ENCODE data around the gene C2CD2. TPM values are rescaled to one million over a fixed set of nuclear protein-coding genes. Genes with fewer than 3 reads are reported as not detected.

The C2CD2 gene
- total RNA-seq, 1 experiment from 2014 or later = 50.4 TPM

GRCh38 chr21:41874611-41875010 is 79.2 kb downstream of the C2CD2 start:
- H3K4me1 ChIP-seq (ENCODE audit: insufficient read depth, low read length) = peaks cover 14% of the 10 kb centered on the region
- POLR2A ChIA-PET (ENCODE audit: unreplicated experiment) = no interaction called here
- no TSS peak for BruUV-seq (replicated peaks)
- no peaks in the 10 kb centered on the region for H3F3A ChIP-seq (ENCODE audit: low read length, unreplicated experiment)
- H3K27me3 ChIP-seq (ENCODE audit: low read length) = no peaks in the 10 kb centered on the region
- H3K36me3 ChIP-seq (ENCODE audit: low read depth, low read length) = no peaks in the 10 kb centered on the region
- TF ChIP-seq EZH2phosphoT487 (IDR thresholded peaks at IDR 0.05; ENCODE audit: borderline replicate concordance, low read length) (no peak), CTCF (conservative IDR thresholded peaks at IDR 0.05; ENCODE audit: low read depth, low read length) (no peak), EZH2 (IDR thresholded peaks at IDR 0.05; ENCODE audit: low read length, unreplicated experiment) (no peak)
- no peak overlapping the region for H3K4me2 ChIP-seq (ENCODE audit: low read length)
- intact Hi-C loops (cut with micrococcal nuclease) = no loop called here
- DNase-seq = no peak
- H4K20me1 ChIP-seq (ENCODE audit: low read length) = no peaks in the 10 kb centered on the region
- CTCF ChIA-PET = no interaction called here
- H3K27ac ChIP-seq (ENCODE audit: low read length) = no peak overlapping the region
- H3K9me3 ChIP-seq (ENCODE audit: low read length) = no peaks in the 10 kb centered on the region
- ATAC-seq = no peak
- H3K4me3 ChIP-seq (ENCODE audit: low read length) = no peak overlapping the region
- no peak overlapping the region for H2AFZ ChIP-seq (ENCODE audit: low read length)
- H3K9me2 ChIP-seq (replicated peaks; ENCODE audit: low read length) = no peaks in the 10 kb centered on the region
- no peak overlapping the region for H3K9ac ChIP-seq (ENCODE audit: low read length)
- peaks cover 50% of the 10 kb centered on the region for H3K79me2 ChIP-seq (ENCODE audit: low read length)

GRCh38 chr21:41873426-41873825 is 80.4 kb downstream of the C2CD2 start:
- Histone ChIP-seq H3K4me1 (ENCODE audit: insufficient read depth, low read length) (peaks cover 12% of the 10 kb centered on the region), H3K9ac (ENCODE audit: low read length) (no peak overlapping the region), H3K4me3 (ENCODE audit: low read length) (no peak overlapping the region), H3K9me3 (ENCODE audit: low read length) (no peaks in the 10 kb centered on the region), H3K27me3 (ENCODE audit: low read length) (no peaks in the 10 kb centered on the region), H3F3A (ENCODE audit: low read length, unreplicated experiment) (no peaks in the 10 kb centered on the region), H4K20me1 (ENCODE audit: low read length) (no peaks in the 10 kb centered on the region), H3K4me2 (ENCODE audit: low read length) (no peak overlapping the region), H3K79me2 (ENCODE audit: low read length) (peaks cover 49% of the 10 kb centered on the region), H3K36me3 (ENCODE audit: low read depth, low read length) (no peaks in the 10 kb centered on the region), H3K27ac (ENCODE audit: low read length) (no peak overlapping the region), H3K9me2 (replicated peaks; ENCODE audit: low read length) (no peaks in the 10 kb centered on the region), H2AFZ (ENCODE audit: low read length) (no peak overlapping the region)
- ChIA-PET CTCF (no interaction called here), POLR2A (ENCODE audit: unreplicated experiment) (no interaction called here)
- DNase-seq = no peak
- BruUV-seq (replicated peaks) = no TSS peak
- TF ChIP-seq EZH2phosphoT487 (IDR thresholded peaks at IDR 0.05; ENCODE audit: borderline replicate concordance, low read length) (no peak), CTCF (conservative IDR thresholded peaks at IDR 0.05; ENCODE audit: low read depth, low read length) (no peak), EZH2 (IDR thresholded peaks at IDR 0.05; ENCODE audit: low read length, unreplicated experiment) (no peak)
- intact Hi-C loops (cut with micrococcal nuclease) = no loop called here
- no peak for ATAC-seq

GRCh38 chr21:41873005-41873404 is 80.8 kb downstream of the C2CD2 start:
- BruUV-seq (replicated peaks) = no TSS peak
- CTCF ChIA-PET = no interaction called here
- Histone ChIP-seq H3K27ac (ENCODE audit: low read length) (no peak overlapping the region), H3K9me3 (ENCODE audit: low read length) (no peaks in the 10 kb centered on the region), H3K4me2 (ENCODE audit: low read length) (no peak overlapping the region), H3K4me3 (ENCODE audit: low read length) (no peak overlapping the region), H3K9me2 (replicated peaks; ENCODE audit: low read length) (no peaks in the 10 kb centered on the region), H3K4me1 (ENCODE audit: insufficient read depth, low read length) (peaks cover 9% of the 10 kb centered on the region), H4K20me1 (ENCODE audit: low read length) (no peaks in the 10 kb centered on the region), H3K79me2 (ENCODE audit: low read length) (peaks cover 45% of the 10 kb centered on the region), H3K9ac (ENCODE audit: low read length) (no peak overlapping the region), H2AFZ (ENCODE audit: low read length) (no peak overlapping the region), H3K27me3 (ENCODE audit: low read length) (no peaks in the 10 kb centered on the region), H3F3A (ENCODE audit: low read length, unreplicated experiment) (no peaks in the 10 kb centered on the region), H3K36me3 (ENCODE audit: low read depth, low read length) (no peaks in the 10 kb centered on the region)
- POLR2A ChIA-PET (ENCODE audit: unreplicated experiment) = no interaction called here
- intact Hi-C loops (cut with micrococcal nuclease) = no loop called here
- TF ChIP-seq EZH2 (IDR thresholded peaks at IDR 0.05; ENCODE audit: low read length, unreplicated experiment) (no peak), CTCF (conservative IDR thresholded peaks at IDR 0.05; ENCODE audit: low read depth, low read length) (no peak), EZH2phosphoT487 (IDR thresholded peaks at IDR 0.05; ENCODE audit: borderline replicate concordance, low read length) (no peak)
- no peak for DNase-seq
- no peak for ATAC-seq

Measured in PC-3 (cell line).